T-helper 2 cell treated with Interferon-gamma antibody and Interleukin-4, amounts not matched to agents 5 μg/mL and 100 μg/mL, for 36 hours (primary cell): ENCODE measurements around the gene CDK4.

Experiments used
- DNase-seq: peaks from one replicate; pipeline ENCODE4 v3.0.0; 2021; ENCODE audit warnings: low spot score
- H3K27ac Mint-ChIP-seq: one replicate; pipeline ENCODE4 v1.8.0; 2021; ENCODE audit warnings: mild to moderate bottlenecking, mixed read lengths
- H3K27me3 Mint-ChIP-seq: one replicate; pipeline ENCODE4 v1.8.0; 2021; ENCODE audit warnings: low read depth, mixed read lengths
- H3K36me3 Mint-ChIP-seq: one replicate; pipeline ENCODE4 v1.8.0; 2021; ENCODE audit warnings: low read depth, mixed read lengths
- H3K4me1 Mint-ChIP-seq: one replicate; pipeline ENCODE4 v1.8.0; 2021; ENCODE audit warnings: low read depth, mixed read lengths
- H3K4me3 Mint-ChIP-seq: one replicate; pipeline ENCODE4 v1.8.0; 2022; ENCODE audit warnings: mild to moderate bottlenecking, moderate library complexity, mixed read lengths
- H3K9me3 Mint-ChIP-seq: one replicate; pipeline ENCODE4 v1.8.0; 2021; ENCODE audit warnings: mixed read lengths

CDK4 gene

GRCh38 chr12:57744194-57744776 lies 7.8 kb downstream of the CDK4 start:
- peak; percentile 68 for DNase-seq
- Mint-ChIP-seq H3K27me3 (no peaks in the 10 kb centered on the region), H3K27ac (peak overlapping the region; percentile 99), H3K4me3 (peak overlapping the region; percentile 96), H3K36me3 (peaks cover 40% of the 10 kb centered on the region), H3K9me3 (no peaks in the 10 kb centered on the region), H3K4me1 (peaks cover 48% of the 10 kb centered on the region)

DNA sequence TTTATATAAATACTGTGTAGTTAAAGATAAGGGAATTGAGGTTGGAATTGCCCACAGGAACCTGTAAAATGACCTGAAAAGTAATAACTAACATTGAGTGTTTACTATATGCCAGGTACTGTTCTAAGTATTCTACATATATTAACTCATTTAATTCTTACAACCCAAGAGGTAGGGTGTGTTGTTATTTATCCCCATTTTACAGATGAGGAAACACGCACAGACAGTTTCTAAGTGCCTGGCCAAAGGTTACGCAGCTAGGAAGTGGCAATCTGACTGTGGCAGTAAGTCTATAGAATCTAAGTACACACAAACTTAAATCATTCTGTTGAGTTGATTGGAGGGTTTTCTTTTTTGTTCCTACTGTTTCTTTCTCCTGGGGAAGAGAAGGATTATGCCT lies 8.3 kb downstream of the CDK4 start:
- H3K9me3 Mint-ChIP-seq = no peaks in the 10 kb centered on the region
- no peak for DNase-seq
- H3K27ac Mint-ChIP-seq = peak overlapping the region; percentile 99
- H3K4me3 Mint-ChIP-seq = peak overlapping the region; percentile 96
- H3K27me3 Mint-ChIP-seq = no peaks in the 10 kb centered on the region
- peaks cover 53% of the 10 kb centered on the region for H3K4me1 Mint-ChIP-seq
- H3K36me3 Mint-ChIP-seq = peaks cover 39% of the 10 kb centered on the region

GRCh38 chr12:57741844-57742738 lies 10.0 kb downstream of the CDK4 start:
- Mint-ChIP-seq H3K9me3 (no peaks in the 10 kb centered on the region), H3K4me1 (peaks cover 53% of the 10 kb centered on the region), H3K27ac (peak overlapping the region; percentile 94), H3K36me3 (peaks cover 29% of the 10 kb centered on the region), H3K27me3 (no peaks in the 10 kb centered on the region), H3K4me3 (peak overlapping the region; percentile 94)
- DNase-seq = peak; percentile 74

- Mint-ChIP-seq H3K4me3 (peak overlapping the region; percentile 94), H3K9me3 (no peaks in the 10 kb centered on the region), H3K27me3 (no peaks in the 10 kb centered on the region), H3K27ac (peak overlapping the region; percentile 94), H3K4me1 (peaks cover 53% of the 10 kb centered on the region), H3K36me3 (peaks cover 31% of the 10 kb centered on the region)
- DNase-seq = no peak
Observed at GRCh38 chr12:57741413-57741789, 10.7 kb downstream of the CDK4 start.

DNA sequence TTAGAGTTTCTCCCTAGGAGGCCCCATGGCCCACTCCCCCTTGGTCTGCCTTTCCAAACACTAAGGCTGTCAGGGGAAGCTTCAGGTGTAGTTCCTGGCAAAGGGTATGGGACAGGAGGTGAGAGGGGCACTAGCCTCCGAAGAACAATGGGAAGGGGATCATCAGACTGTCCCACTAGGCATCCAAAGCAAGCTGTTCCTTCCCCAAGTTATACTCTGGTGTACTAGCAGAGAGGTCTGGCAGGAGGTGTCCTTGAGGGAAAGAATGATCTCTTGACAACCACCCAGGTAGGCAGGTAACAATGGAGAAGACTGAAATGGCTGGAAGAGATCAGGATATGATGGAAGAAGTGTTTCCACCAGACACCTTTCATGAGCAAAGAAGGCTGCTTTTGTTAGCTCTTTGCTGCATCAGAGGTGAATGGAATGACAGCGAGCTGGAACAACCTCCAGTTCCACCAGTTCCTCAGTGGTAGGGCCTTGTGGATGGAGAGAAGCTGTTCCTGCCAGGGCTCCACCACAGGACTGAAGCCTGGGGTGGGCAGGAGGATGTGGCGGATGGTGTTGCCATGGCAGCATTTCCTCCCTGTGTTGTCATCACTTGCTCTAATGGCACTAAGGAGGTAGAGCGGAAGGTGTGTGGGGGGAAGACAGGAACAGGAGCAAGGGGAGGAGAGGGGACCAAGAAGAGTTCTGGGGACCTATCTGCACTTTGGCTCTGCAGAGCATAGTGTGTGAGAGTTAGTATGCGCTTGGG lies 11.3 kb downstream of the CDK4 start:
- H3K36me3 Mint-ChIP-seq = peaks cover 28% of the 10 kb centered on the region
- no peaks in the 10 kb centered on the region for H3K27me3 Mint-ChIP-seq
- peak overlapping the region; percentile 94 for H3K4me3 Mint-ChIP-seq
- H3K4me1 Mint-ChIP-seq = peaks cover 47% of the 10 kb centered on the region
- H3K9me3 Mint-ChIP-seq = no peaks in the 10 kb centered on the region
- peak; percentile 72 for DNase-seq
- peak overlapping the region; percentile 94 for H3K27ac Mint-ChIP-seq

- H3K4me3 Mint-ChIP-seq = peak overlapping the region; percentile 94
- no peak for DNase-seq
- no peaks in the 10 kb centered on the region for H3K9me3 Mint-ChIP-seq
- H3K27ac Mint-ChIP-seq = peak overlapping the region; percentile 78
- H3K36me3 Mint-ChIP-seq = peaks cover 25% of the 10 kb centered on the region
- H3K4me1 Mint-ChIP-seq = peaks cover 42% of the 10 kb centered on the region
- no peaks in the 10 kb centered on the region for H3K27me3 Mint-ChIP-seq
Observed at GRCh38 chr12:57739914-57740538, 12.1 kb downstream of the CDK4 start.

- Mint-ChIP-seq H3K27me3 (no peaks in the 10 kb centered on the region), H3K27ac (peak overlapping the region; percentile 78), H3K4me3 (peak overlapping the region; percentile 81), H3K9me3 (no peaks in the 10 kb centered on the region), H3K4me1 (peaks cover 37% of the 10 kb centered on the region), H3K36me3 (peaks cover 31% of the 10 kb centered on the region)
- no peak for DNase-seq
Observed at GRCh38 chr12:57739387-57739786, 12.7 kb downstream of the CDK4 start.

- Mint-ChIP-seq H3K4me3 (peak within 1 kb of the TSS; percentile 81), H3K27me3 (no peaks in the 10 kb centered on the region), H3K4me1 (peaks cover 31% of the 10 kb centered on the region), H3K9me3 (no peaks in the 10 kb centered on the region), H3K27ac (peak within 1 kb of the TSS; percentile 78), H3K36me3 (peaks cover 36% of the 10 kb centered on the region)
- DNase-seq = no peak
Observed at GRCh38 chr12:57738661-57739237, 13.4 kb downstream of the CDK4 start, which contains the start of gene AGAP2. Gene AGAP2, minus strand, starts transcription at chr12:57738742. Its CDS starts 496 bp downstream, at chr12:57738246.

DNA sequence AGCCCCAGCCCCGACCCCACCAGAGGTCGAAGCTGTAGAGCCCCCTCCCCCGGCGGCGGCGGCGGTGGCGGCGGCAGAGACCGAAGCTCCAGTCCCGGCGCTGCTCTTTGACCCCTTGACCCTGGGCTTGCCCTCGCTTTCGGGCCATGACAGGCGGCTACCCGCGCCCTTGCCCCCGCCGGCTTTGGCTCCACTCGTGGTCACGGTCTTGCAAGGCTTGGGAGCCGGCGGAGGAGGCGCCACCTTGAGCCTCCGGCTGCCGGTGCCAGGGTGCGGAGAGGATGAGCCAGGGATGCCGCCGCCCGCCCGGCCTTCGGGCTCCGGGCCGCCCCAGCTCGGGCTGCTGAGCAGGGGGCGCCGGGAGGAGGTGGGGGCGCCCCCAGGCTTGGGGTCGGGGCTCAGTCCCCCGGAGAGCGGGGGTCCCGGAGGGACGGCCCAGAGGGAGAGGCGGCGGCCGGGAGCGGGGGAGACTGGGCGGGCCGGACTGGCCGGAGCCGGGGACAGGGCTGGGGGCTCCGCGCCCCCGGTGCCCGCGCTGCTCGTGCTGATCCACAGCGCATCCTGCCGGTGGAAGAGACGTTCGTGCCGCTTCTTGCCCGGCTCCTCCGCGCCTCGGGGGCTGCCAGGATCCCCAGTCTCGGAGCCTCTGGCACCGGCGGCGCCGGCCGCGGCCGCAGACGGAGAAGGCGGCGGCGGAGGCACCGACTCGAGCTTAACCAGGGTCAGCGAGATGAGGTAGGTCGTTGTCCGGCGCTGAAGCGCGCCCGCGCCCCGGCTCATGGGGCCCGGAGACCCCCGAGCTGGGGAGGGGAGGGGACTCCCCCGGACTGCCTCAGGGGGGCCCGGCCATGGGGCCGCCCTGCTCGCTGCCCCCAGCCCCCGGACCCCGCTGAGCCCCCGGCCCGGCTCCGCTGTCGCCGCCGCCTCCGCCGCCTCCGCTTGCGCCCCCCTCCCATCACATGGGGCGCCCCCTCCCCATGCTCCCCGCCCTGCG lies 14.3 kb downstream of the CDK4 start:
- no peak for DNase-seq
- Mint-ChIP-seq H3K27ac (no peak overlapping the region), H3K4me3 (no peak overlapping the region), H3K4me1 (peaks cover 30% of the 10 kb centered on the region), H3K36me3 (peaks cover 39% of the 10 kb centered on the region), H3K9me3 (no peaks in the 10 kb centered on the region), H3K27me3 (no peaks in the 10 kb centered on the region)

- no peak overlapping the region for H3K4me3 Mint-ChIP-seq
- H3K27ac Mint-ChIP-seq = no peak overlapping the region
- peaks cover 23% of the 10 kb centered on the region for H3K4me1 Mint-ChIP-seq
- DNase-seq = no peak
- H3K36me3 Mint-ChIP-seq = peaks cover 47% of the 10 kb centered on the region
- H3K27me3 Mint-ChIP-seq = no peaks in the 10 kb centered on the region
- H3K9me3 Mint-ChIP-seq = no peaks in the 10 kb centered on the region
Observed at GRCh38 chr12:57736741-57737466, 15.2 kb downstream of the CDK4 start.

- H3K27me3 Mint-ChIP-seq = no peaks in the 10 kb centered on the region
- no peak overlapping the region for H3K4me3 Mint-ChIP-seq
- no peaks in the 10 kb centered on the region for H3K9me3 Mint-ChIP-seq
- no peak overlapping the region for H3K27ac Mint-ChIP-seq
- DNase-seq = no peak
- peaks cover 51% of the 10 kb centered on the region for H3K36me3 Mint-ChIP-seq
- peaks cover 21% of the 10 kb centered on the region for H3K4me1 Mint-ChIP-seq
Observed at GRCh38 chr12:57735952-57736740, 16.0 kb downstream of the CDK4 start.
